PC-9 (cell line): Measurements from ENCODE around the gene SNX8. TPM values are rescaled to one million over a fixed set of nuclear protein-coding genes. Genes with fewer than 3 reads are reported as not detected.
A peak's percentile ranks its signal among the peaks of the same experiment; 100 is the strongest.

Source experiments
- BruUV-seq: library from RNA; stranded (reverse); fragments of 400-500 nt; replicated peaks from 2 replicates; lab custom pipeline; 2021; lab: Mats Ljungman, UMichigan
- CTCF ChIA-PET: fragments of 300-600 bp; sonication (Branson Sonifier 250); formaldehyde crosslinking; loops from one replicate; lab custom pipeline; 2022; ENCODE audit warnings: antibody characterized with exemption; lab: Charles Lee
- POLR2A ChIA-PET: fragments of 300-600 bp; sonication (Branson Sonifier 250); formaldehyde crosslinking; loops from one replicate; lab custom pipeline; 2022; ENCODE audit warnings: antibody characterized with exemption; ENCODE audit not compliant: unreplicated experiment; lab: Charles Lee
- DNase-seq, 2 experiments: peaks; one replicate each; pipeline versions ENCODE4 v3.0.0 to v3.0.0-alpha.2; 2015 to 2022; ENCODE audit warnings: mixed read lengths in 1 of 2
- H2AFZ ChIP-seq: fragments of 200-600 bp; sonication (generic); 2 replicates; pipeline ENCODE4 v1.8.1; 2017; ENCODE audit warnings: antibody characterized with exemption
- H3F3A ChIP-seq: fragments of 200-600 bp; sonication (generic); 2 replicates; pipeline ENCODE4 v1.8.1; 2017; ENCODE audit warnings: antibody characterized with exemption, mild to moderate bottlenecking, low read depth; ENCODE audit not compliant: insufficient read depth
- H3K27ac ChIP-seq: fragments of 200-600 bp; sonication (generic); 2 replicates; pipeline ENCODE4 v1.6.1; 2016; ENCODE audit warnings: mixed run types
- H3K27me3 ChIP-seq: fragments of 200-600 bp; sonication (generic); 2 replicates; pipeline ENCODE4 v1.6.1; 2016; ENCODE audit warnings: low read depth, mixed run types; ENCODE audit not compliant: insufficient read depth
- H3K36me3 ChIP-seq: fragments of 200-600 bp; sonication (generic); 2 replicates; pipeline ENCODE4 v1.6.1; 2016; ENCODE audit warnings: low read depth, mixed run types
- H3K4me1 ChIP-seq: fragments of 200-600 bp; sonication (generic); replicated peaks from 2 replicates; pipeline ENCODE4 v1.6.1; 2016; ENCODE audit warnings: mixed run types; ENCODE audit not compliant: insufficient read depth
- H3K4me2 ChIP-seq: fragments of 200-600 bp; sonication (generic); 2 replicates; pipeline ENCODE4 v1.6.1; 2017; ENCODE audit warnings: mixed run types
- H3K4me3 ChIP-seq: fragments of 200-600 bp; sonication (generic); 2 replicates; pipeline ENCODE4 v1.6.1; 2016; ENCODE audit warnings: mixed run types
- H3K79me2 ChIP-seq: fragments of 200-600 bp; sonication (generic); 2 replicates; pipeline ENCODE4 v1.6.1; 2017; ENCODE audit warnings: low read depth, mixed run types
- H3K9me2 ChIP-seq: fragments of 200-600 bp; sonication (generic); 2 replicates; pipeline ENCODE4 v1.8.1; 2017; ENCODE audit warnings: mild to moderate bottlenecking; ENCODE audit not compliant: insufficient read depth
- H3K9me3 ChIP-seq: fragments of 200-600 bp; sonication (generic); 2 replicates; pipeline ENCODE4 v1.8.1; 2016; ENCODE audit warnings: low read depth; ENCODE audit not compliant: insufficient read depth
- H4K20me1 ChIP-seq: fragments of 200-600 bp; sonication (generic); 2 replicates; pipeline ENCODE4 v1.8.1; 2017; ENCODE audit not compliant: insufficient read depth
- CTCF ChIP-seq: fragments of 200-600 bp; sonication (generic); conservative IDR thresholded peaks from 2 replicates; pipeline ENCODE4 v1.6.1; 2017; ENCODE audit warnings: mixed run types, antibody characterized with exemption, mild to moderate bottlenecking, moderate library complexity
- EZH2 ChIP-seq: fragments of 200-600 bp; sonication (generic); IDR thresholded peaks from 2 replicates; pipeline ENCODE4 v1.8.0; 2017; ENCODE audit warnings: antibody characterized with exemption, low read depth
- intact Hi-C: fragments of 100-400 bp; cut with micrococcal nuclease; formaldehyde crosslinking; loops from one replicate; pipeline ENCODE4 v1.10.0; 2022; ENCODE audit not compliant: unreplicated experiment
- total RNA-seq: library from RNA; stranded (reverse); gene quantifications from 2 replicates; pipeline ENCODE4 v1.2.3, GENCODE V29; 2021

Gene SNX8
- total RNA-seq, 1 experiment from 2014 or later, result 102 TPM

GRCh38 chr7:2249744-2250323 is 64.4 kb downstream of the SNX8 start:
- no peak for TF ChIP-seq CTCF
- TF ChIP-seq EZH2, result no peak
- Histone ChIP-seq H3F3A (peaks cover 40% of the 10 kb centered on the region), H4K20me1 (no peaks in the 10 kb centered on the region), H3K27me3 (no peaks in the 10 kb centered on the region), H3K9me3 (no peaks in the 10 kb centered on the region), H3K9me2 (no peaks in the 10 kb centered on the region), H3K27ac (peak overlapping the region; percentile 83), H3K79me2 (no peaks in the 10 kb centered on the region), H2AFZ (no peak overlapping the region), H3K36me3 (no peaks in the 10 kb centered on the region), H3K4me3 (no peak overlapping the region), H3K4me1 (peaks cover 47% of the 10 kb centered on the region), H3K4me2 (peak overlapping the region; percentile 63)
- CTCF ChIA-PET, result interaction anchor here (0.5 kb wide), 1 partner anchor 177 kb away, joined by 3 read pairs; no protein-coding TSS in a partner anchor
- intact Hi-C loops, result loop anchor here (2.0 to 10.0 kb wide), 3 partner anchors 17 to 685 kb away; partner anchors contain the start of gene SNX8
- POLR2A ChIA-PET, result no interaction called here
- no peak for DNase-seq
- BruUV-seq, result no TSS peak

GRCh38 chr7:2248984-2249694 is 65.1 kb downstream of the SNX8 start:
- peak overlapping the region; percentile 67 for H2AFZ ChIP-seq
- no peak for TF ChIP-seq CTCF
- TF ChIP-seq EZH2, result no peak
- no peaks in the 10 kb centered on the region for H3K9me2 ChIP-seq
- DNase-seq, result peak; percentile 88 to 95
- ChIA-PET CTCF (interaction anchor here (0.5 to 1.5 kb wide), 5 partner anchors 99 to 969 kb away, joined by 3 to 7 read pairs (median 4); partner anchors contain the start of gene TMEM184A), POLR2A (interaction anchor here (0.9 kb wide), 1 partner anchor 64 kb away, joined by 6 read pairs; no protein-coding TSS in a partner anchor)
- H3K27me3 ChIP-seq, result no peaks in the 10 kb centered on the region
- H3K4me3 ChIP-seq, result peak overlapping the region; percentile 5; the same call in 1 of the 2 replicates
- H3F3A ChIP-seq, result peaks cover 33% of the 10 kb centered on the region; the same call in 1 of the 2 replicates
- H3K36me3 ChIP-seq, result no peaks in the 10 kb centered on the region
- no peaks in the 10 kb centered on the region for H3K79me2 ChIP-seq
- no peaks in the 10 kb centered on the region for H3K9me3 ChIP-seq
- intact Hi-C loops, result loop anchor here (2.0 to 10.0 kb wide), 3 partner anchors 18 to 684 kb away; partner anchors contain the start of gene SNX8
- H3K4me1 ChIP-seq, result peaks cover 40% of the 10 kb centered on the region
- peak overlapping the region; percentile 83 for H3K27ac ChIP-seq
- H4K20me1 ChIP-seq, result no peaks in the 10 kb centered on the region
- H3K4me2 ChIP-seq, result peak overlapping the region; percentile 63
- TSS peak; percentile 23 for BruUV-seq

- POLR2A ChIA-PET, result no interaction called here
- Histone ChIP-seq H3K9me2 (no peaks in the 10 kb centered on the region), H3K4me2 (no peak overlapping the region), H4K20me1 (no peaks in the 10 kb centered on the region), H3K36me3 (no peaks in the 10 kb centered on the region), H3K27ac (no peak overlapping the region), H3K4me3 (no peak overlapping the region), H3F3A (peaks cover 43% of the 10 kb centered on the region; the same call in 1 of the 2 replicates), H3K27me3 (no peaks in the 10 kb centered on the region), H3K9me3 (no peaks in the 10 kb centered on the region), H3K79me2 (0 out of 2 replicates have a peak, but pooled peaks cover 4% of the 10 kb centered on the region), H2AFZ (no peak overlapping the region), H3K4me1 (peaks cover 40% of the 10 kb centered on the region)
- TF ChIP-seq EZH2, result no peak
- peak; percentile 77 for TF ChIP-seq CTCF
- CTCF ChIA-PET, result no interaction called here
- BruUV-seq, result no TSS peak
- intact Hi-C loops, result loop anchor here (10.0 kb wide), 1 partner anchor 683 kb away; no protein-coding TSS in a partner anchor
- DNase-seq, result no peak
These were observed 66.9 kb downstream of the SNX8 start for GRCh38 chr7:2247141-2247995.
